Stimulated activated CD4-positive, alpha-beta T cell treated with anti-CD3 and anti-CD28 coated beads, Interleukin-1b, Interleukin-23, amount 100 ng/mL, for 1 hour (primary cell): ENCODE results near the gene GPATCH3.
"Not testable (repeated sequence)": the region's sequence is repeated elsewhere in the genome, so short reads cannot be mapped to it uniquely, and the experiment has no call there.

ENCODE experiments used
- DNase-seq, 2 donors: peaks; one replicate each; pipeline ENCODE4 v3.0.0-alpha.2; 2020; ENCODE audit warnings: low read depth in 2 of 2

GPATCH3 gene

GRCh38 chr1:26900001-26900814, at the start of gene GPATCH3:
Gene GPATCH3, minus strand, starts transcription at chr1:26900467. Its CDS starts 25 bp downstream, at chr1:26900442.
- peak; percentile 70 to 76 for DNase-seq

DNA sequence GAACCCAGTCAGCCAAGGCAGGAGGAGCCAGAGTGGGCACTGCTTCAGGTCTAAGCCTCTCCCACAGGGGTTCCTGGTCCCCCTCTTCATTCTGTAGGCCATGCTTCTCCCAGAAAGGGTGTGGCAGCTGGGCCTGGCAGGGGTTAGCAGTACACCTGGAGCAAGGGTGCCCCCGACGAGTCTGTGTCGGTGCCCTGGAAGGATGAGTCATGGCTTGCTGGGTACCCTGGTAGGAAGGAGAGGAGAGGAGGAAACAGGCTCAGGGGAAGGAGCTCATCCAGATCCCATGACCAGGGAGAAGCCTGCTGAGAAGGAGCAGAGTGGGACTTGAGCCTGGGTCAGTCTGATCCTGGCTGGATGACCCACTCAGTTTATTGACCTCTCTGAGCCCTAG, 49.7 kb upstream of the GPATCH3 start:
- DNase-seq = no peak

DNA sequence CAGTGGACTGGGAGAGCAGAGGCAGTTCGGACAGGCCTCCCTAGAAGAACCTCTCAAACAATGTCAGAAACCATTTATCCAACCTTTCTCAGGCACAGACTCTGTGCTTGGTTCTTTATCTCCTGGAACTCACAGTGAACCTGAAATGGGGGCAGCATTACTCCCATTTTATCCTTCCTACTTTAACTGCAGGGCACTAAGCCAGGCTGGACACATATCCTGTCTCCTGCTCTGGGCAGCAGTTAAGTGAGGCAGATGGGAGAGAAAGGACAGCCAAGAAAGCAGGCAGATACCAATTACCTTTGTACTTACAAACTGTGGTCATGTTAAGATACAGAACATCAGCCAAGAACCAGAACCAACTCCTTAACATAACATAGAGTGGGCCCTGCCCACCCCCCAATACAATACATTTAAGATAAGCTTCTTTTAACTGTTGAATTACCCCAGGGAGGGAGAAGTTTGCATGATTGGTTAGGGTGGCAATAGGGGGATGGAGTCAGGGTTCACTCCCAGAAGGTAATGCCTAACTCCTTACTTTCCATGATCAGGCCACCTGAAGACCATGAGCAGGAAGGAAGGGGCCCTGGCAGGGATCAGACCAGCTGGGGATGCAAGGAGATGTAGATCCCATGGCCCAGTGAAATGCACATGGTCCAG, 49.1 kb upstream of the GPATCH3 start:
- no peak for DNase-seq

- not testable (repeated sequence) for DNase-seq
Observed at GRCh38 chr1:26948725-26949057, 48.4 kb upstream of the GPATCH3 start.

DNA sequence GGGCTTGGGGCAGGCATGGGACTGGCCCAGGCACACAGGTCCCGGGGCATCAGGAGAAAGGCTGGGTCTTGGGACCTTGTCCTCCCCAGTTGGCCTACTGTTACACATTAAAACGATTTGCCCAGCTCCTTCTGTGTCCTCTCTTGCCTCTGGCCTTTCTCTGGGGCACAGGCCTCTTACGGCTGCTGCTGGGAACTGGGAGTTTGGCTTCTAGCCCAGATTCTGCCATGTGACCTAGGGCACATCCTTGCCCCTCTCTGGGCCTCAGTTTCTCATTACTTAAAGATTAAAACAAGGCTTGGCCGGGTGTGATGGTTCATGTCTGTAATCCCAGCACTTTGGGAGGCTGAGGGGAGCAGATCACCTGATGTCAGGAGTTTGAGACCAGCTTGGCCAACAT, 46.0 kb upstream of the GPATCH3 start:
- no peak for DNase-seq

DNA sequence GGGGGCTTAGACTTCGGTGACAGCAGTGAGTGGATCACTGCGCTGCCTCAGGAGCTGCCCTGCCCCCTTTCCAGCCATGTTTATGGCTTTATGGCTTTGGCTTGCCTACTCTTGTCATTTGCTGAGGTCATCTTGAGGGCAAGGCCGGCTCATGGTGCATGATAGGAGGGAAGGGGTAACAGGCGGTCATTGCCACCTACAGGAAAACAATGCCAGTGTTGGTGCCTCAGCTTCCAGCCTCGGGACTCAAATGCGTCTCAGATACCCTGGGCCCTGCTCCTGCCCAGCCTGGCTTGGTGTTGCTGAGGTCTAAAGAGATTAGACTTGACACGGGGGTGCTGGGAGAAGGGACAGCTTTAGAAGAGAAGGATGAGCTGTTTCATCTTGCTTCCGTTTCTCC, 45.5 kb upstream of the GPATCH3 start:
- DNase-seq = no peak

- no peak for DNase-seq
Observed at GRCh38 chr1:26945138-26945537, 44.9 kb upstream of the GPATCH3 start.

- no peak for DNase-seq
Observed at GRCh38 chr1:26942656-26943055, 42.4 kb upstream of the GPATCH3 start.

- DNase-seq = no peak
Observed at GRCh38 chr1:26941311-26941710, 41.0 kb upstream of the GPATCH3 start.

- no peak for DNase-seq
Observed at GRCh38 chr1:26938659-26939025, 38.4 kb upstream of the GPATCH3 start.

- no peak for DNase-seq
Observed at GRCh38 chr1:26938004-26938658, 37.9 kb upstream of the GPATCH3 start.

DNA sequence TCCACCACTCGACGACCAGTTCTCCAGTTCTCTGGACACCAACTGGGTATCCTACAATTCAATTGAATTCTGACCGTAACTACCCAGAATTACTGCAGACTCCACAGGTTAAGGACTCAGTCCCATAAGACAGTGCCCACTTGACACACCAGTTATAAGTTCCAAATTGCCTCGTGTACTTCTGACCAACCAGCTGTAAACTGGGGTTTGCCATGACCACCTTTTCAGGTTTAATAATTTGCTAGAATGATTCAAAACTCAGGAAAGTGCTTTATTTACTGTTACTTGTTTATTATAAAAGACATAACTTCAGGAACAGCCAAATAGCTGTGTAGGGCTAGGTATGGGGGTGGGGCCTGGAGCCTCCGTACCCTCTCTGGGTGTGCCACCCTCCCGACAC, 36.6 kb upstream of the GPATCH3 start:
- no peak for DNase-seq

DNA sequence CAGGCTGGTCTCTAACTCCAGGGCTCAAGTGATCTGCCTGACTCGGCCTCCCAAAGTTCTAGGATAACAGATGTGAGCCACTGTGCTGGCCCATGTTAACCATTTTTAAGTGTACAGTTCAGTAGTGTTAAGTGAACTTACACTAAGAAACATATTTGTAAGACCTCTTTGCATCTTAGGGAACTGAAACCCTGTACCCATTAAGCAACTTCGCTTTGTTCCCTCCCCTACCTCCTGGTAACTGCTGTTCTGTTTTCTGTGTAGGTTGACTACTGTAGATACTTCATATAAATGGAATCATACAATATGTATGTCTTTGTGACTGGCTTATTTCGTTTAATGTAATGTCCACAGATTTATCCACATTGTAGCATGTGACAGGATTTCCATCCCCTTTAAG, 32.3 kb upstream of the GPATCH3 start:
- DNase-seq = no peak

GRCh38 chr1:26923711-26924110, 23.4 kb upstream of the GPATCH3 start:
- DNase-seq = no peak

DNA sequence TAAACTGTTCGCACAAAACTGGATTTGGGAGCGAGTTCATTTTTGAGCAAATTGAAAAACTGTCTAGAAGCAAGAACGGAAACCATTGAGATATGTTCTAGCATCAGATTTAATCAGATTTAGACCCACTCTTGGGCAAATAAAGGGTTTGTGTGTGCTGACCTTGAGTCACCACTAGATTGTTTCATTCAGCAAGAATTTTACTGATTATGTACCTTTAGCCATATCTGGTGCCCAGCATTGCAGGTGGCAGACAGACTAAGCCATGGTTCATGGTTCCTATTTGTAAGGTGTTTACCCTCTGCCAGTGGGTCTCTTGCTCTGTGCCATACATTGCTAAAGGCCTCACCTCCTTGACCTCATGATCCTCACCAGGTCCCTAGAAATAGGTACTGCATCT, 22.6 kb upstream of the GPATCH3 start:
- no peak for DNase-seq

DNA sequence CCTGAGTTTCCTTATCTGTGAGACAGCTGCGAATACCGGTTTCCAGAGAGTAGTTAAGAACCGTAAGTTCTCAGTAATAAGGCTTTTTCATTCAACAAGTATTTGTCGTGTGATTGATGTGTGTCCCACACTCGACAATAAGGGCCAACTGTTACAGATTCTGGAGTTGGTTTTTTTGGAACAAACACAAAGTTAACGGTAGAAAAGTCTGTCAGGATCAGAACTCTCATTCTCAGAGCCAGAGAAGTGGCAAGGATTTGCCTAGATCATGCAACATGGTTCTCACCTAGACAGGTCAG, 22.1 kb upstream of the GPATCH3 start:
- DNase-seq = no peak

- DNase-seq = peak; percentile 80 to 82
Observed at GRCh38 chr1:26921540-26922430, 21.5 kb upstream of the GPATCH3 start, which contains the start of gene NUDC. Gene NUDC, plus strand, starts transcription at chr1:26921743. Its CDS starts 106 bp downstream, at chr1:26921849.

GRCh38 chr1:26921126-26921539, 20.9 kb upstream of the GPATCH3 start:
- DNase-seq = no peak

- no peak for DNase-seq
Observed at GRCh38 chr1:26915204-26915842, 15.1 kb upstream of the GPATCH3 start.

DNA sequence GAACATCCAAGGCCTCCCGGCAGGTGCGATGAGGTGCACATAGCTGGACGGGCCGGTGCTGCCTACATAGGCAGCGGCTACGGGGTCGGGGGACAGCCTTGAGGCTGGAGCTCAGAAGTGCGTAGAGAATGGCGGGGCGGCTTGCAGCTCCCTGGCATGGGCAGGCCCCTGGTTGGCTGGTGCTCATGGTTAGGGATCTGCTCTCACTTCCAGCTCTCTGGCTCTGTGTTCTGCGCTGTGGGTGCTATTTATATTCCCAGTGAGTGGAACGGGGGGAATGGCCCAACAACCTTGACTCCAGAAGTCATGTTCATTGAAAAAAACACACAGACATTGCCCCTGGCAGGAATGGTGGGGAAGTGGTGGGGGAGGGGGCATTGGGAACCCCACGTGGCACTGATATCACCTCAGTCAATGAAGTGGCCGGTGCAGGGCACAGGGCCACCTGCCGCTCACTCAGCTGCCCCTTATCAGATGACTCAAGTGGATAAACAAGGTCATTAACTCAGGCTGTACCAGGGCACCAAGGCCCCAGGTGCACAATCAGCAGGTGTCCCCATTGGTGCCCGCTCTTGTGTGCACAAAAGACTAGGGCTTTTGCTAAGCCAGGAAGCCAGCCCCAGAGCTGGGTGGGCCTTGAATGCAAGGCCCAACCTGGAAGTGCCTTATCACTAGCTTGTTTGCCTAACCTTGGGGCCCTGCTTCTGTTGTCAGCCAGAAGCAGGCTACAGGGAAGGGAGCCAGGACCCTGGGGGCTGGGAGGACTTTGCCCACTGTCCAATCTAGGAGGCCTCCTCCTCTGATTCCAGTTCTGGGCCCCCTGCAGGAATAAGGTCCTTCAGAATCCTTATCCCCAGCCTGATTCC, 13.7 kb upstream of the GPATCH3 start, which contains the start of gene NR0B2:
TSS of gene NR0B2 (minus strand) at position 222 of the 866 bp plus-strand sequence. CDS start at position 187, 35 bp downstream.
- no peak for DNase-seq
